ENCODE data around the gene SLC37A2.
"Not testable (repeated sequence)": the region's sequence is repeated elsewhere in the genome, so short reads cannot be mapped to it uniquely, and the experiment has no call there.

SLC37A2 gene

GRCh38 chr11:125062931-125063428, at the start of gene SLC37A2:
TSS of gene SLC37A2 (plus strand) at chr11:125063305. CDS start at chr11:125063368, 63 bp downstream.
- peak within 1 kb of the TSS; percentile 80 for H3K4me3 ChIP-seq (ENCODE audit: low read depth, low read length)
- TF ChIP-seq CTCF (IDR thresholded peaks at IDR 0.05; ENCODE audit: borderline replicate concordance, insufficient read depth, low read depth, low read length), result no peak

GRCh38 chr11:125016413-125016812, 46.7 kb upstream of the SLC37A2 start:
- no peak for TF ChIP-seq CTCF (IDR thresholded peaks at IDR 0.05; ENCODE audit: borderline replicate concordance, insufficient read depth, low read depth, low read length)
- no peak overlapping the region for H3K4me3 ChIP-seq (ENCODE audit: low read depth, low read length)

- TF ChIP-seq CTCF (IDR thresholded peaks at IDR 0.05; ENCODE audit: borderline replicate concordance, insufficient read depth, low read depth, low read length), result no peak
Measured at GRCh38 chr11:125020342-125020741, 42.8 kb upstream of the SLC37A2 start.

DNA sequence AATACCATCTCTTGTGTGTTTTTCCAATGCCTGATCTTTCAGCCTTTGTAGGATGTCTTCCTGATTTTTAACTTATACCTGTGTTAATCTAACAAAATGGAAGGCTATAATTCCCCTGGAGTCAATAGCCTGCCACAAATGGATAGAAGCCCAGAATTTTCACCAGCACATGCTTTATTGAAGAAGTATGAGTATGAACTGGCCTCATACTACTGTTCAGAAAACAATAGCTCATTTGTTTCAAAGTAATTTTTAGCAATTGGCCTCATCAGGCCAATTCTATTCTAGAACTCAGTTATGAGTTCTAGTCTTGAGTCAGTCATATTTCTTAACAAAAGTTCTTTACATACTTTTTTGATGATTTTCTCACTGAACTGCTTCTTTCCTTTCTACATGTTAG, 40.6 kb upstream of the SLC37A2 start:
- no peak overlapping the region for H3K4me3 ChIP-seq (ENCODE audit: low read depth, low read length)
- TF ChIP-seq CTCF (IDR thresholded peaks at IDR 0.05; ENCODE audit: borderline replicate concordance, insufficient read depth, low read depth, low read length), result no peak

More at GRCh38 chr11:125020342-125020741, 42.8 kb upstream of the SLC37A2 start:
- H3K4me3 ChIP-seq (ENCODE audit: low read depth, low read length), result no peak overlapping the region

GRCh38 chr11:125025968-125026367, 37.1 kb upstream of the SLC37A2 start:
- no peak overlapping the region for H3K4me3 ChIP-seq (ENCODE audit: low read depth, low read length)
- no peak for TF ChIP-seq CTCF (IDR thresholded peaks at IDR 0.05; ENCODE audit: borderline replicate concordance, insufficient read depth, low read depth, low read length)

- not testable (repeated sequence) for H3K4me3 ChIP-seq (ENCODE audit: low read depth, low read length)
Measured at GRCh38 chr11:125029431-125029830, 33.7 kb upstream of the SLC37A2 start.

DNA sequence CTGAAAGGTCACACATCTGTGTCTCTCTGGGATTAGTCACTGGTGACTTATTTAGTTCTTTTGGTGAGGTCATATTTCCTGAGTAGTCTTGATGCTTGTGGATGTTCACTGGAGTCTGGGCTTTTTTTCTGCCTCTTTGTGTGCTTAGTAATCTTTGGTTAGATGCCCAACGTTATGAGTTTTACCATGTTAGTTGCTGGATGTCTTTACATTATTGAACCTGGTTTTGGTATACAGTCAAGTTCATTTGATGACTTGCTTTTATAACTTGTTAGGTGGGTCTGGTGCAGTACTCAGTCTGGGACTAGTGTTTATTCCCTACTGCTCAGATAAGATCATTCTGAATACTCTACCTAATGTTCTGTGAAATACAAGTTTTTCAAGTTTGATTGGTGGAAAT, 26.2 kb upstream of the SLC37A2 start:
- no peak overlapping the region for H3K4me3 ChIP-seq (ENCODE audit: low read depth, low read length)
- TF ChIP-seq CTCF (IDR thresholded peaks at IDR 0.05; ENCODE audit: borderline replicate concordance, insufficient read depth, low read depth, low read length), result no peak

Measured in GM12875 (cell line).